Lung (tissue), 12 donors: ENCODE results near the gene DLG1. TPM values are rescaled to one million over a fixed set of nuclear protein-coding genes. Genes with fewer than 3 reads are reported as not detected.

Source experiments
- ATAC-seq: fragments of 200-7000 bp; cut with Tn5 transposase; one replicate; pipeline ENCODE4 v1.9.1; 2020; ENCODE audit warnings: moderate number of reproducible peaks; ENCODE audit not compliant: insufficient read depth, low FRiP score
- DNase-seq, 3 donors: peaks; one replicate each; pipeline ENCODE4 v3.0.0-alpha.2; 2013 to 2017
- H3K27ac ChIP-seq, 2 donors: one replicate each; pipeline ENCODE4 v1.5.1; 2013; ENCODE audit warnings: mild to moderate bottlenecking in 2 of 2, moderate library complexity in 2 of 2, control low read depth in 1 of 2, inconsistent platforms in 1 of 2, low read depth in 1 of 2, low read length in 1 of 2
- H3K27me3 ChIP-seq, 3 donors: one replicate each; pipeline ENCODE4 v1.5.1; 2013; ENCODE audit warnings: low read length in 2 of 3; ENCODE audit not compliant: control insufficient read depth in 3 of 3, insufficient read depth in 3 of 3
- H3K36me3 ChIP-seq, 4 donors: one replicate each; pipeline ENCODE4 v1.5.1; 2013; ENCODE audit warnings: low read length in 4 of 4, mild to moderate bottlenecking in 1 of 4, moderate library complexity in 1 of 4; ENCODE audit not compliant: control insufficient read depth in 4 of 4, insufficient read depth in 4 of 4
- H3K4me1 ChIP-seq, 5 donors: one replicate each; pipeline ENCODE4 v1.5.1; 2013; ENCODE audit warnings: low read length in 5 of 5, mild to moderate bottlenecking in 2 of 5, moderate library complexity in 1 of 5; ENCODE audit not compliant: control insufficient read depth in 5 of 5, insufficient read depth in 5 of 5
- H3K4me3 ChIP-seq: one replicate; pipeline ENCODE4 v1.5.1; 2013; ENCODE audit warnings: mild to moderate bottlenecking, control low read depth, moderate library complexity
- H3K9ac ChIP-seq, 2 donors: one replicate each; pipeline ENCODE4 v1.5.1; 2013; ENCODE audit warnings: low read length in 2 of 2, control low read depth in 1 of 2; ENCODE audit not compliant: insufficient read depth in 1 of 2
- H3K9me3 ChIP-seq, 4 donors: one replicate each; pipeline ENCODE4 v1.5.1; 2013; ENCODE audit warnings: low read length in 3 of 4, mild to moderate bottlenecking in 1 of 4, moderate library complexity in 1 of 4; ENCODE audit not compliant: control insufficient read depth in 4 of 4, insufficient read depth in 3 of 4
- WGBS, 2 donors: extraction: QIAGEN DNeasy Blood & Tissue Kit; methylation state at CpG; one replicate each; pipeline ENCODE4 v1.1.7; 2013; 5-methylcytosine and 5-hydroxymethylcytosine counted together
- polyA plus RNA-seq, 2 donors: library from polyadenylated mRNA; stranded (reverse); fragments of 200-250 nt; gene quantifications; one replicate each; pipeline ENCODE4 v1.2.1, GENCODE V29; 2013
- total RNA-seq, 2 donors: library from RNA; depleted of rRNA in 1 of 2; stranded (reverse); fragments of >200 nt in 1 of 2; gene quantifications; one replicate each; pipeline ENCODE4 v1.2.1, GENCODE V29; 2014 to 2021
- TF ChIP-seq, protein P1 (sequence below): IDR thresholded peaks from 2 replicates; pipeline ENCODE4 v1.5.1; 2012; ENCODE audit warnings: mild to moderate bottlenecking; ENCODE audit errors: control extremely low read depth, extremely low read depth
- donor health status: control.
- donor health status: control.
- donor health status: Bipolar disorder and iron deficiency.
- donor health status: healthy.
- donor health status: DM: yes; HTN: yes; CAD: no.

Gene DLG1
- total and polyA plus RNA-seq, 4 donors, result 16.0 to 114 (median 45.7) TPM

DNA sequence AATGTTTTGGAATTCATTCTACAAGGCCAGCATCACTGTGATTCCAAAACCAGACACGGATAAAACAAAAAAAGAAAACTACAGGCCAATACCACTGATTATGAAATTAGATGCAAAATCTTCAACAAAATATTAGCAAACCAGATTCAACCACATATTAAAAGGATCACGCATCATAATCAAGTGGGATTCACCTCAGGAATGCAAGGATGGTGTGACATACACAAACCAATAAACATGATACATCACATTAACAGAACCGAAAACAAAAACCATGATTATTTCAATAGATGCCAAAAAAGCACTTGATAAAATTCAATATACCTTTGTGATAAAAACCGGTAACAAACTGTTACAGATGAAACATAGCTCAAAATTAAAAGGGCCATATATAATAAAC, 48.9 kb downstream of the DLG1 start:
- no peak overlapping the region for H3K4me3 ChIP-seq
- no peaks in the 10 kb centered on the region for H3K27me3 ChIP-seq
- DNase-seq (peak in 1 of 3 donors; percentile 24), ATAC-seq (no peak)
- peaks cover 0 to 22% (median 3%) of the 10 kb centered on the region in 4 donors for H3K9me3 ChIP-seq
- H3K27ac ChIP-seq, result no peak overlapping the region
- peaks cover 0 to 2% (median 0%) of the 10 kb centered on the region in 5 donors for H3K4me1 ChIP-seq
- TF ChIP-seq, protein P1, sequence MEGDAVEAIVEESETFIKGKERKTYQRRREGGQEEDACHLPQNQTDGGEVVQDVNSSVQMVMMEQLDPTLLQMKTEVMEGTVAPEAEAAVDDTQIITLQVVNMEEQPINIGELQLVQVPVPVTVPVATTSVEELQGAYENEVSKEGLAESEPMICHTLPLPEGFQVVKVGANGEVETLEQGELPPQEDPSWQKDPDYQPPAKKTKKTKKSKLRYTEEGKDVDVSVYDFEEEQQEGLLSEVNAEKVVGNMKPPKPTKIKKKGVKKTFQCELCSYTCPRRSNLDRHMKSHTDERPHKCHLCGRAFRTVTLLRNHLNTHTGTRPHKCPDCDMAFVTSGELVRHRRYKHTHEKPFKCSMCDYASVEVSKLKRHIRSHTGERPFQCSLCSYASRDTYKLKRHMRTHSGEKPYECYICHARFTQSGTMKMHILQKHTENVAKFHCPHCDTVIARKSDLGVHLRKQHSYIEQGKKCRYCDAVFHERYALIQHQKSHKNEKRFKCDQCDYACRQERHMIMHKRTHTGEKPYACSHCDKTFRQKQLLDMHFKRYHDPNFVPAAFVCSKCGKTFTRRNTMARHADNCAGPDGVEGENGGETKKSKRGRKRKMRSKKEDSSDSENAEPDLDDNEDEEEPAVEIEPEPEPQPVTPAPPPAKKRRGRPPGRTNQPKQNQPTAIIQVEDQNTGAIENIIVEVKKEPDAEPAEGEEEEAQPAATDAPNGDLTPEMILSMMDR, result no peak
- H3K9ac ChIP-seq, result no peak overlapping the region
- WGBS, 2 donors, result 68 to 99% methylated on average over 4 of the region's 4 CpGs
- H3K36me3 ChIP-seq, result peaks cover 2 to 13% (median 3%) of the 10 kb centered on the region in 4 donors

DNA sequence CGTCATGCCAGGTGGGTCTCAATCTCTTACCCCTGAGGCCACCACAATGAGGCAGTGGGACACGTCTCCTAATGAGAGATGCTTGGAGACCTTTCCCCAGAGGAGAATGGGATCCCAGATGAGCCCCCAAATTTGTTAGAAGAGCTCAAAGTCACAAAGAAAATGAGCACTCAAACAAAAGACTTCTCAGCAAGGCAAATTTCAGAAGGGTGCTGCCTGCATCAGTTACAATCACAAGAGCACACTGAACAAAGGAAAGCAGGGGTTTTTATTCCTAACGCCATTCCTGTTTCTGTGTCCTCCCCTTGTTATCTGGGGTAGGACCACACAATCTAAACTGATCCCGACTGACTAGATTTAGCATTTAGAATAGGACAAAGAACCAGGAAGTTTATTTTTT, 50.1 kb downstream of the DLG1 start:
- Histone ChIP-seq H3K4me1 (peaks cover 0 to 2% (median 0%) of the 10 kb centered on the region in 5 donors), H3K27ac (no peak overlapping the region), H3K9ac (no peak overlapping the region), H3K4me3 (no peak overlapping the region), H3K36me3 (peaks cover 2 to 24% (median 9%) of the 10 kb centered on the region in 4 donors), H3K9me3 (peaks cover under 1 to 25% (median 5%) of the 10 kb centered on the region in 4 donors), H3K27me3 (no peaks in the 10 kb centered on the region)
- WGBS, 2 donors, result 97 to 98% methylated on average over 4 of the region's 4 CpGs
- DNase-seq (no peak), ATAC-seq (no peak)
- TF ChIP-seq, protein P1, result no peak

DNA sequence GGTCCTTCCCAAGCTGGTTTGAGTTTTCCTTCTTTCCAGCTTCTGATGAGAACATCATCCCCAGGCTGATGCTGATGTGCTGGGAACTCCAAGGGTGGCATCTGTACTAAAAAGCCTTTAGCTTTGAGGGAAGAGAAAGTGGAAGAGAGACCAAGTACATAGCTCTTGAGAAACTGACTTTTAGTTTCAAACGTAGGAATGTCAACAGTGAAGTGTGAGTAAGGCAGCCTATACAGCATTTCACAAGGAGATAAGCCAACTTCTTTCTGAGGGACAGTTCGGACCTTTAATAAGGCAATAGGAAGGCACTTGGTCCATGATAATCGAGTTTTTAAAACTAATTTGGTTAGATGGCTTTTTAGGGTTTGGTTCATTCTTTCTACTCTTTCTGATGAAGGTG, 53.7 kb downstream of the DLG1 start:
- ATAC-seq (no peak), DNase-seq (no peak)
- H3K4me1 ChIP-seq, result peaks cover 0 to 4% (median 0%) of the 10 kb centered on the region in 5 donors
- peaks cover 5 to 36% (median 8%) of the 10 kb centered on the region in 4 donors for H3K9me3 ChIP-seq
- H3K9ac ChIP-seq, result no peak overlapping the region
- TF ChIP-seq, protein P1, result no peak
- H3K27ac ChIP-seq, result no peak overlapping the region
- WGBS, 2 donors, result 85 to 89% methylated on average over 3 of the region's 3 CpGs
- peaks cover 2 to 30% (median 10%) of the 10 kb centered on the region in 4 donors for H3K36me3 ChIP-seq
- no peak overlapping the region for H3K4me3 ChIP-seq
- H3K27me3 ChIP-seq, result no peaks in the 10 kb centered on the region
